ENCODE measurements around the gene NCF2.

DNA sequence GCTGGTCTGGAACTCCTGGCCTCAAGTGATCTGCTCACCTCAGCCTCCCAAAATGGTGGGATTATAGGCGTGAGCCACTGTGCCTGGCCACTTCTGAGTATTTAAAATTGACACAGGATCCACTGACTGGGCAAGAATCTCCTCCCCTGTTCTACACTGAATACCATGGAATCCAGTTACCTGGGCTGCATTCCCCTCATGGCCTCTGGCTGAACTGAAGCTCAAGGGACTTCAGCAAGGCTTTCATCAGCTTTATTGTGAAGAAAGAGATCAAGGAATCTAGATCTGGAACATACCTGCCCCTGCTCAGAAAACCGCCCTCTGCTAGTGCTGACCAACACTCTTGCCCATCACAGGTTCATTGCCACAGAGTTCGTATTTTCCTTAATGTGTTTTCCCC is 20.5 kb downstream of the NCF2 start:
- TF ChIP-seq POLR2A (IDR thresholded peaks at IDR 0.05; ENCODE audit: low read depth, low read length): no peak
- no peak for TF ChIP-seq EZH2 (IDR thresholded peaks at IDR 0.05; ENCODE audit: borderline replicate concordance, low read depth, low read length, severe bottlenecking)
- TF ChIP-seq, protein P1, sequence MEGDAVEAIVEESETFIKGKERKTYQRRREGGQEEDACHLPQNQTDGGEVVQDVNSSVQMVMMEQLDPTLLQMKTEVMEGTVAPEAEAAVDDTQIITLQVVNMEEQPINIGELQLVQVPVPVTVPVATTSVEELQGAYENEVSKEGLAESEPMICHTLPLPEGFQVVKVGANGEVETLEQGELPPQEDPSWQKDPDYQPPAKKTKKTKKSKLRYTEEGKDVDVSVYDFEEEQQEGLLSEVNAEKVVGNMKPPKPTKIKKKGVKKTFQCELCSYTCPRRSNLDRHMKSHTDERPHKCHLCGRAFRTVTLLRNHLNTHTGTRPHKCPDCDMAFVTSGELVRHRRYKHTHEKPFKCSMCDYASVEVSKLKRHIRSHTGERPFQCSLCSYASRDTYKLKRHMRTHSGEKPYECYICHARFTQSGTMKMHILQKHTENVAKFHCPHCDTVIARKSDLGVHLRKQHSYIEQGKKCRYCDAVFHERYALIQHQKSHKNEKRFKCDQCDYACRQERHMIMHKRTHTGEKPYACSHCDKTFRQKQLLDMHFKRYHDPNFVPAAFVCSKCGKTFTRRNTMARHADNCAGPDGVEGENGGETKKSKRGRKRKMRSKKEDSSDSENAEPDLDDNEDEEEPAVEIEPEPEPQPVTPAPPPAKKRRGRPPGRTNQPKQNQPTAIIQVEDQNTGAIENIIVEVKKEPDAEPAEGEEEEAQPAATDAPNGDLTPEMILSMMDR (IDR thresholded peaks at IDR 0.05; ENCODE audit: extremely low read depth in 1 of 2, insufficient read depth in 1 of 2, low read depth in 1 of 2, low read length in 2 of 2): no peak
- TF ChIP-seq, protein P2, sequence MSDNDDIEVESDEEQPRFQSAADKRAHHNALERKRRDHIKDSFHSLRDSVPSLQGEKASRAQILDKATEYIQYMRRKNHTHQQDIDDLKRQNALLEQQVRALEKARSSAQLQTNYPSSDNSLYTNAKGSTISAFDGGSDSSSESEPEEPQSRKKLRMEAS (IDR thresholded peaks at IDR 0.05; ENCODE audit: insufficient read depth, insufficient read length): no peak
- no peak for TF ChIP-seq FOS (IDR thresholded peaks at IDR 0.05; ENCODE audit: borderline replicate concordance, insufficient read depth, low read length)
- TF ChIP-seq POLR2AphosphoS5 (IDR thresholded peaks at IDR 0.05; ENCODE audit: insufficient read depth, low read depth, low read length): no peak
- TF ChIP-seq MYC (IDR thresholded peaks at IDR 0.05; ENCODE audit: low read depth, low read length): no peak
- no peak for TF ChIP-seq GATA2 (IDR thresholded peaks at IDR 0.05; ENCODE audit: insufficient read depth, insufficient read length, low read depth, low read length)
- TF ChIP-seq JUN (IDR thresholded peaks at IDR 0.05; ENCODE audit: borderline replicate concordance, insufficient read depth, insufficient read length, low read depth): no peak

Data from endothelial cell of umbilical vein (primary cell).